WTC11 (cell line): Measurements from ENCODE around the gene LAMA3. TPM values are rescaled to one million over a fixed set of nuclear protein-coding genes. Genes with fewer than 3 reads are reported as not detected.

Source experiments
- ATAC-seq: fragments of 200-7000 bp; cut with Tn5 transposase; 2 replicates; pipeline ENCODE4 v1.10.0; 2021; ENCODE audit warnings: mild to moderate bottlenecking, moderate library complexity
- CTCF ChIA-PET: fragments of 300-600 bp; sonication (Branson Sonifier 250); formaldehyde crosslinking; loops from one replicate; lab custom pipeline; 2021; ENCODE audit warnings: antibody characterized with exemption; lab: Charles Lee
- POLR2A ChIA-PET: fragments of 350-600 bp; sonication (Branson Sonifier 250); formaldehyde crosslinking; loops from one replicate; lab custom pipeline; 2021; ENCODE audit warnings: antibody characterized with exemption; lab: Charles Lee
- DNase-seq: peaks from one replicate; pipeline ENCODE4 v3.0.0; 2021; ENCODE audit warnings: low spot score
- H3K27ac Mint-ChIP-seq: 2 replicates; pipeline ENCODE4 v1.8.0; 2021; ENCODE audit warnings: mixed read lengths
- H3K27me3 Mint-ChIP-seq: 2 replicates; pipeline ENCODE4 v1.8.0; 2021; ENCODE audit warnings: low read depth, mild to moderate bottlenecking, moderate library complexity, mixed read lengths
- H3K36me3 Mint-ChIP-seq: 2 replicates; pipeline ENCODE4 v1.8.0; 2021; ENCODE audit warnings: mixed read lengths
- H3K4me1 Mint-ChIP-seq: 2 replicates; pipeline ENCODE4 v1.8.0; 2022; ENCODE audit warnings: mixed read lengths
- H3K4me3 Mint-ChIP-seq: 2 replicates; pipeline ENCODE4 v1.8.0; 2021; ENCODE audit warnings: mild to moderate bottlenecking, moderate library complexity, mixed read lengths
- H3K9me3 Mint-ChIP-seq: 2 replicates; pipeline ENCODE4 v1.8.0; 2021; ENCODE audit warnings: mixed read lengths
- AFF4 ChIP-seq: sonication (generic); formaldehyde crosslinking; IDR thresholded peaks from 2 replicates; pipeline ENCODE4 v1.8.1; 2023; ENCODE audit warnings: mild to moderate bottlenecking, missing genetic modification reagents, borderline replicate concordance
- CREM ChIP-seq: sonication (generic); formaldehyde crosslinking; IDR thresholded peaks from 2 replicates; pipeline ENCODE4 v1.8.1; 2022; ENCODE audit warnings: mild to moderate bottlenecking, missing genetic modification reagents, moderate library complexity
- ESRRA ChIP-seq: sonication (generic); formaldehyde crosslinking; IDR thresholded peaks from 2 replicates; pipeline ENCODE4 v1.8.1; 2022; ENCODE audit warnings: mild to moderate bottlenecking, missing genetic modification reagents, borderline replicate concordance
- NFE2L1 ChIP-seq: sonication (generic); formaldehyde crosslinking; IDR thresholded peaks from 2 replicates; pipeline ENCODE4 v1.8.1; 2023; ENCODE audit warnings: missing genetic modification reagents
- NR1H2 ChIP-seq: sonication (generic); formaldehyde crosslinking; IDR thresholded peaks from 2 replicates; pipeline ENCODE4 v1.9.0; 2021; ENCODE audit warnings: mild to moderate bottlenecking, moderate library complexity, missing genetic modification reagents
- PREB ChIP-seq: sonication (generic); formaldehyde crosslinking; IDR thresholded peaks from 2 replicates; pipeline ENCODE4 v1.8.1; 2022; ENCODE audit warnings: mild to moderate bottlenecking, missing genetic modification reagents, moderate library complexity, borderline replicate concordance
- RORB ChIP-seq: fragments of 250-450 bp; sonication (Bioruptor Pico); IDR thresholded peaks from 2 replicates; pipeline ENCODE4 v1.9.0; 2021; ENCODE audit warnings: mild to moderate bottlenecking
- SMAD3 ChIP-seq: sonication (generic); formaldehyde crosslinking; IDR thresholded peaks from 2 replicates; pipeline ENCODE4 v1.8.0; 2022; ENCODE audit warnings: missing genetic modification reagents, mild to moderate bottlenecking, borderline replicate concordance
- ZNF232 ChIP-seq: sonication (generic); formaldehyde crosslinking; IDR thresholded peaks from 2 replicates; pipeline ENCODE4 v1.8.0; 2022; ENCODE audit warnings: mild to moderate bottlenecking, missing genetic modification reagents
- ZNF281 ChIP-seq: sonication (generic); formaldehyde crosslinking; IDR thresholded peaks from 2 replicates; pipeline ENCODE4 v1.8.0; 2023; ENCODE audit warnings: mild to moderate bottlenecking, missing genetic modification reagents
- ZNF512 ChIP-seq: sonication (generic); formaldehyde crosslinking; IDR thresholded peaks from 2 replicates; pipeline ENCODE4 v1.8.1; 2022; ENCODE audit warnings: missing genetic modification reagents, borderline replicate concordance
- total RNA-seq: library from RNA; stranded (reverse); gene quantifications from 3 replicates; pipeline ENCODE4 v1.2.3, GENCODE V29; 2021
- TF ChIP-seq, protein P1 (sequence below): fragments of 200-600 bp; IDR thresholded peaks from 2 replicates; pipeline ENCODE4 v1.8.0; 2022; ENCODE audit warnings: antibody characterized with exemption
- TF ChIP-seq, protein P2 (sequence below): fragments of 250-450 bp; sonication (Bioruptor Pico); IDR thresholded peaks from 2 replicates; pipeline ENCODE4 v2.1.2; 2022; ENCODE audit warnings: mild to moderate bottlenecking, moderate library complexity
- TF ChIP-seq, protein P3 (sequence below): sonication (generic); formaldehyde crosslinking; IDR thresholded peaks from 2 replicates; pipeline ENCODE4 v1.8.0; 2022; ENCODE audit warnings: mild to moderate bottlenecking, missing genetic modification reagents
- TF ChIP-seq, protein P4 (sequence below): sonication (generic); formaldehyde crosslinking; IDR thresholded peaks from 2 replicates; pipeline ENCODE4 v1.8.1; 2022; ENCODE audit warnings: mild to moderate bottlenecking, moderate library complexity, missing genetic modification reagents
- TF ChIP-seq, protein P5 (sequence below): sonication (generic); formaldehyde crosslinking; IDR thresholded peaks from 2 replicates; pipeline ENCODE4 v1.8.1; 2022; ENCODE audit warnings: low read depth, mild to moderate bottlenecking, moderate library complexity, missing genetic modification reagents, borderline replicate concordance
- TF ChIP-seq, protein P6 (sequence below): sonication (generic); formaldehyde crosslinking; IDR thresholded peaks from 2 replicates; pipeline ENCODE4 v1.8.0; 2022; ENCODE audit warnings: mild to moderate bottlenecking, missing genetic modification reagents
- TF ChIP-seq, protein P7 (sequence below): sonication (generic); formaldehyde crosslinking; IDR thresholded peaks from 2 replicates; pipeline ENCODE4 v1.8.1; 2023; ENCODE audit warnings: mild to moderate bottlenecking, missing genetic modification reagents, moderate library complexity

LAMA3 gene
- total RNA-seq, 1 experiment from 2014 or later: 0.83 TPM

DNA sequence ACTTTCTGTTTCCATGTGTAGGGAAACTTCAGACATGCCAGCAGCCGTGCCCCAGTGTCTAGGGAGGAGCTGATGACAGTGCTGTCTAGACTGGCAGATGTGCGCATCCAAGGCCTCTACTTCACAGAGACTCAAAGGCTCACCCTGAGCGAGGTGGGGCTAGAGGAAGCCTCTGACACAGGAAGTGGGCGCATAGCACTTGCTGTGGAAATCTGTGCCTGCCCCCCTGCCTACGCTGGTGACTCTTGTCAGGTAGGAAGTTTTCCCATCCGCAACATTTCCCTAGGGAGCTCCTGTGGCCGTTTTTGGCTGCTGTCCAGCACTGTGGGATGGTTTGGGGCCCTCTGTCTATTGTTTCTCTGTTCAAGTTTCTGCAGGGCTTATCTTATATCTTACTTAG, 182.2 kb downstream of the LAMA3 start:
- ATAC-seq (peak; percentile 45), DNase-seq (no peak)
- CTCF ChIA-PET: interaction anchor here (1.3 to 1.6 kb wide), 2 partner anchors 9 to 47 kb away, joined by 3 to 5 read pairs; no protein-coding TSS in a partner anchor
- no peak overlapping the region for H3K4me3 Mint-ChIP-seq
- no peaks in the 10 kb centered on the region for H3K27me3 Mint-ChIP-seq
- no peaks in the 10 kb centered on the region for H3K36me3 Mint-ChIP-seq
- no peaks in the 10 kb centered on the region for H3K9me3 Mint-ChIP-seq
- H3K4me1 Mint-ChIP-seq: peaks cover 25% of the 10 kb centered on the region
- H3K27ac Mint-ChIP-seq: no peak overlapping the region
- POLR2A ChIA-PET: interaction anchor here (0.5 kb wide), 1 partner anchor 8 kb away, joined by 5 read pairs; no protein-coding TSS in a partner anchor
- TF ChIP-seq, protein P1, sequence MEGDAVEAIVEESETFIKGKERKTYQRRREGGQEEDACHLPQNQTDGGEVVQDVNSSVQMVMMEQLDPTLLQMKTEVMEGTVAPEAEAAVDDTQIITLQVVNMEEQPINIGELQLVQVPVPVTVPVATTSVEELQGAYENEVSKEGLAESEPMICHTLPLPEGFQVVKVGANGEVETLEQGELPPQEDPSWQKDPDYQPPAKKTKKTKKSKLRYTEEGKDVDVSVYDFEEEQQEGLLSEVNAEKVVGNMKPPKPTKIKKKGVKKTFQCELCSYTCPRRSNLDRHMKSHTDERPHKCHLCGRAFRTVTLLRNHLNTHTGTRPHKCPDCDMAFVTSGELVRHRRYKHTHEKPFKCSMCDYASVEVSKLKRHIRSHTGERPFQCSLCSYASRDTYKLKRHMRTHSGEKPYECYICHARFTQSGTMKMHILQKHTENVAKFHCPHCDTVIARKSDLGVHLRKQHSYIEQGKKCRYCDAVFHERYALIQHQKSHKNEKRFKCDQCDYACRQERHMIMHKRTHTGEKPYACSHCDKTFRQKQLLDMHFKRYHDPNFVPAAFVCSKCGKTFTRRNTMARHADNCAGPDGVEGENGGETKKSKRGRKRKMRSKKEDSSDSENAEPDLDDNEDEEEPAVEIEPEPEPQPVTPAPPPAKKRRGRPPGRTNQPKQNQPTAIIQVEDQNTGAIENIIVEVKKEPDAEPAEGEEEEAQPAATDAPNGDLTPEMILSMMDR: no peak
- TF ChIP-seq RORB (CRISPR knock-in tag): no peak
- no peak for TF ChIP-seq SMAD3 (CRISPR knock-in tag)
- TF ChIP-seq, protein P2, sequence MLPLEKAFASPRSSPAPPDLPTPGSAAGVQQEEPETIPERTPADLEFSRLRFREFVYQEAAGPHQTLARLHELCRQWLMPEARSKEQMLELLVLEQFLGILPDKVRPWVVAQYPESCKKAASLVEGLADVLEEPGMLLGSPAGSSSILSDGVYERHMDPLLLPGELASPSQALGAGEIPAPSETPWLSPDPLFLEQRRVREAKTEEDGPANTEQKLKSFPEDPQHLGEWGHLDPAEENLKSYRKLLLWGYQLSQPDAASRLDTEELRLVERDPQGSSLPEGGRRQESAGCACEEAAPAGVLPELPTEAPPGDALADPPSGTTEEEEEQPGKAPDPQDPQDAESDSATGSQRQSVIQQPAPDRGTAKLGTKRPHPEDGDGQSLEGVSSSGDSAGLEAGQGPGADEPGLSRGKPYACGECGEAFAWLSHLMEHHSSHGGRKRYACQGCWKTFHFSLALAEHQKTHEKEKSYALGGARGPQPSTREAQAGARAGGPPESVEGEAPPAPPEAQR: no peak
- TF ChIP-seq NR1H2 (CRISPR knock-in tag): no peak
- TF ChIP-seq CREM (CRISPR knock-in tag): no peak
- TF ChIP-seq, protein P3, sequence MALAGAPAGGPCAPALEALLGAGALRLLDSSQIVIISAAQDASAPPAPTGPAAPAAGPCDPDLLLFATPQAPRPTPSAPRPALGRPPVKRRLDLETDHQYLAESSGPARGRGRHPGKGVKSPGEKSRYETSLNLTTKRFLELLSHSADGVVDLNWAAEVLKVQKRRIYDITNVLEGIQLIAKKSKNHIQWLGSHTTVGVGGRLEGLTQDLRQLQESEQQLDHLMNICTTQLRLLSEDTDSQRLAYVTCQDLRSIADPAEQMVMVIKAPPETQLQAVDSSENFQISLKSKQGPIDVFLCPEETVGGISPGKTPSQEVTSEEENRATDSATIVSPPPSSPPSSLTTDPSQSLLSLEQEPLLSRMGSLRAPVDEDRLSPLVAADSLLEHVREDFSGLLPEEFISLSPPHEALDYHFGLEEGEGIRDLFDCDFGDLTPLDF: no peak
- TF ChIP-seq ESRRA: no peak
- TF ChIP-seq AFF4 (CRISPR knock-in tag): no peak
- TF ChIP-seq, protein P4, sequence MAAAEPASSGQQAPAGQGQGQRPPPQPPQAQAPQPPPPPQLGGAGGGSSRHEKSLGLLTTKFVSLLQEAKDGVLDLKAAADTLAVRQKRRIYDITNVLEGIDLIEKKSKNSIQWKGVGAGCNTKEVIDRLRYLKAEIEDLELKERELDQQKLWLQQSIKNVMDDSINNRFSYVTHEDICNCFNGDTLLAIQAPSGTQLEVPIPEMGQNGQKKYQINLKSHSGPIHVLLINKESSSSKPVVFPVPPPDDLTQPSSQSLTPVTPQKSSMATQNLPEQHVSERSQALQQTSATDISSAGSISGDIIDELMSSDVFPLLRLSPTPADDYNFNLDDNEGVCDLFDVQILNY (CRISPR knock-in tag): no peak
- TF ChIP-seq, protein P5, sequence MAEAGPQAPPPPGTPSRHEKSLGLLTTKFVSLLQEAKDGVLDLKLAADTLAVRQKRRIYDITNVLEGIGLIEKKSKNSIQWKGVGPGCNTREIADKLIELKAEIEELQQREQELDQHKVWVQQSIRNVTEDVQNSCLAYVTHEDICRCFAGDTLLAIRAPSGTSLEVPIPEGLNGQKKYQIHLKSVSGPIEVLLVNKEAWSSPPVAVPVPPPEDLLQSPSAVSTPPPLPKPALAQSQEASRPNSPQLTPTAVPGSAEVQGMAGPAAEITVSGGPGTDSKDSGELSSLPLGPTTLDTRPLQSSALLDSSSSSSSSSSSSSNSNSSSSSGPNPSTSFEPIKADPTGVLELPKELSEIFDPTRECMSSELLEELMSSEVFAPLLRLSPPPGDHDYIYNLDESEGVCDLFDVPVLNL (CRISPR knock-in tag): no peak
- TF ChIP-seq, protein P6, sequence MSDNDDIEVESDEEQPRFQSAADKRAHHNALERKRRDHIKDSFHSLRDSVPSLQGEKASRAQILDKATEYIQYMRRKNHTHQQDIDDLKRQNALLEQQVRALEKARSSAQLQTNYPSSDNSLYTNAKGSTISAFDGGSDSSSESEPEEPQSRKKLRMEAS (CRISPR knock-in tag): no peak
- TF ChIP-seq ZNF512 (CRISPR knock-in tag): no peak
- TF ChIP-seq PREB (CRISPR knock-in tag): no peak
- no peak for TF ChIP-seq NFE2L1 (CRISPR knock-in tag)
- no peak for TF ChIP-seq ZNF232
- TF ChIP-seq, protein P7, sequence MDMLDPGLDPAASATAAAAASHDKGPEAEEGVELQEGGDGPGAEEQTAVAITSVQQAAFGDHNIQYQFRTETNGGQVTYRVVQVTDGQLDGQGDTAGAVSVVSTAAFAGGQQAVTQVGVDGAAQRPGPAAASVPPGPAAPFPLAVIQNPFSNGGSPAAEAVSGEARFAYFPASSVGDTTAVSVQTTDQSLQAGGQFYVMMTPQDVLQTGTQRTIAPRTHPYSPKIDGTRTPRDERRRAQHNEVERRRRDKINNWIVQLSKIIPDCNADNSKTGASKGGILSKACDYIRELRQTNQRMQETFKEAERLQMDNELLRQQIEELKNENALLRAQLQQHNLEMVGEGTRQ (CRISPR knock-in tag): no peak
- TF ChIP-seq ZNF281 (CRISPR knock-in tag): no peak
